CD4-positive, alpha-beta memory T cell (primary cell): ENCODE results near the gene AMZ2. TPM values are rescaled to one million over a fixed set of nuclear protein-coding genes. Genes with fewer than 3 reads are reported as not detected.
"Not testable (repeated sequence)": the region's sequence is repeated elsewhere in the genome, so short reads cannot be mapped to it uniquely, and the experiment has no call there.

ENCODE experiments used
- CTCF ChIA-PET: fragments of 350-600 bp; sonication (Branson Sonifier 250); formaldehyde crosslinking; loops from one replicate; lab custom pipeline; 2021; ENCODE audit warnings: inconsistent platforms; ENCODE audit not compliant: partially characterized antibody; lab: Charles Lee
- POLR2A ChIA-PET: fragments of 350-600 bp; sonication (Branson Sonifier 250); formaldehyde crosslinking; loops from one replicate; lab custom pipeline; 2021; ENCODE audit not compliant: partially characterized antibody; lab: Charles Lee
- DNase-seq, 5 donors: peaks; one replicate each; pipeline versions ENCODE4 v3.0.0 to v3.0.0-alpha.2; 2020 to 2022; ENCODE audit warnings: mixed read lengths in 1 of 5
- H3K27ac ChIP-seq: one replicate; pipeline ENCODE4 v1.7.0; 2013; ENCODE audit warnings: low read depth, low read length
- H3K27me3 ChIP-seq: 2 replicates; pipeline ENCODE4 v1.7.0; 2013; ENCODE audit warnings: mild to moderate bottlenecking, low read length, moderate library complexity; ENCODE audit not compliant: insufficient read depth
- H3K36me3 ChIP-seq: 2 replicates; pipeline ENCODE4 v1.7.0; 2013; ENCODE audit warnings: mild to moderate bottlenecking, low read length, moderate library complexity; ENCODE audit not compliant: insufficient read depth
- H3K4me1 ChIP-seq: 2 replicates; pipeline ENCODE4 v1.7.0; 2013; ENCODE audit warnings: mild to moderate bottlenecking, low read length, moderate library complexity; ENCODE audit not compliant: insufficient read depth
- H3K4me3 ChIP-seq, 2 donors: one replicate each; pipeline ENCODE4 v1.7.0; 2013; ENCODE audit warnings: low read length in 2 of 2, mild to moderate bottlenecking in 1 of 2
- H3K9me3 ChIP-seq, 2 donors: one replicate each; pipeline ENCODE4 v1.7.0; 2013; ENCODE audit warnings: low read length in 2 of 2, control low read depth in 1 of 2; ENCODE audit not compliant: control insufficient read depth in 1 of 2
- H3K27ac Mint-ChIP-seq, 7 donors: one replicate each; pipeline ENCODE4 v1.8.0; 2020 to 2021; ENCODE audit warnings: mixed read lengths in 7 of 7, mild to moderate bottlenecking in 6 of 7, inconsistent platforms in 3 of 7, moderate library complexity in 3 of 7
- H3K27me3 Mint-ChIP-seq, 2 donors: one replicate each; pipeline ENCODE4 v1.8.0; 2020 to 2021; ENCODE audit warnings: mixed read lengths in 2 of 2
- H3K36me3 Mint-ChIP-seq, 2 donors: one replicate each; pipeline ENCODE4 v1.8.0; 2020 to 2021; ENCODE audit warnings: mixed read lengths in 2 of 2, inconsistent platforms in 1 of 2, mild to moderate bottlenecking in 1 of 2
- H3K4me1 Mint-ChIP-seq, 4 donors: one replicate each; pipeline ENCODE4 v1.8.0; 2020 to 2021; ENCODE audit warnings: mixed read lengths in 4 of 4, mild to moderate bottlenecking in 1 of 4
- H3K4me3 Mint-ChIP-seq, 8 donors: one replicate each; pipeline ENCODE4 v1.8.0; 2020 to 2021; ENCODE audit warnings: mixed read lengths in 8 of 8, mild to moderate bottlenecking in 7 of 8, moderate library complexity in 6 of 8, inconsistent platforms in 3 of 8
- H3K9me3 Mint-ChIP-seq, 8 donors: one replicate each; pipeline ENCODE4 v1.8.0; 2020 to 2021; ENCODE audit warnings: mixed read lengths in 8 of 8, mild to moderate bottlenecking in 5 of 8, inconsistent platforms in 3 of 8, moderate library complexity in 1 of 8
- intact Hi-C: fragments of 100-400 bp; cut with micrococcal nuclease; formaldehyde crosslinking; loops from one replicate; pipeline ENCODE4 v1.15.1; 2023
- polyA plus RNA-seq, 2 donors: library from polyadenylated mRNA; unstranded; fragments of 300-500 nt; fragmentation: Illumina TruSeq; gene quantifications; one replicate each; pipeline ENCODE4 v1.2.3, GENCODE V29; 2021
- total RNA-seq, 2 experiments: library from RNA; stranded (reverse); gene quantifications; one replicate each; pipeline ENCODE4 v1.2.3, GENCODE V29; 2021

AMZ2 gene
- total RNA-seq (10 to 100 TPM; 66.1 to 81.2 TPM), polyA plus RNA-seq (100 to 1,000 TPM; 114 to 161 TPM)

- Histone ChIP-seq H3K36me3 (no peaks in the 10 kb centered on the region), H3K4me1 (peaks cover 37% of the 10 kb centered on the region), H3K27ac (peak within 1 kb of the TSS; percentile 99), H3K4me3 (peak within 1 kb of the TSS; percentile 76 to 95), H3K27me3 (no peaks in the 10 kb centered on the region), H3K9me3 (no peaks in the 10 kb centered on the region)
- peak; percentile 94 to 99 (median 97) for DNase-seq
- Mint-ChIP-seq H3K36me3 (peaks cover 10 to 30% of the 10 kb centered on the region in 2 donors), H3K9me3 (no peaks in the 10 kb centered on the region), H3K27me3 (no peaks in the 10 kb centered on the region), H3K27ac (peak within 1 kb of the TSS; percentile 97 to 99 (median 99)), H3K4me1 (peaks cover 33 to 59% (median 37%) of the 10 kb centered on the region in 4 donors), H3K4me3 (peak within 1 kb of the TSS; percentile 85 to 94 (median 94))
- intact Hi-C loops = loop anchor here (1.0 to 5.0 kb wide), 5 partner anchors 9 to 210 kb away; partner anchors contain the start of genes ARSG, SLC16A6 and WIPI1
- ChIA-PET POLR2A (interaction anchor here (0.9 to 4.6 kb wide), 28 partner anchors 8 to 250 kb away, joined by 3 to 106 read pairs (median 8); partner anchors contain the start of genes ARSG, SLC16A6 and WIPI1), CTCF (interaction anchor here (0.7 to 3.2 kb wide), 18 partner anchors 10 to 218 kb away, joined by 3 to 19 read pairs (median 4); partner anchors contain the start of gene WIPI1)
Observed at GRCh38 chr17:68247445-68248198, at the start of gene AMZ2. AMZ2 (plus strand) TSS chr17:68248043; CDS start chr17:68250188, 2,145 bp downstream.

- H3K27me3 Mint-ChIP-seq = no peaks in the 10 kb centered on the region
Observed at GRCh38 chr17:68198931-68199836, 48.7 kb upstream of the AMZ2 start.

GRCh38 chr17:68199837-68200688, 47.8 kb upstream of the AMZ2 start:
- peak overlapping the region; percentile 3 to 94 (median 79) for H3K27ac Mint-ChIP-seq
- H3K4me1 ChIP-seq = peaks cover 54% of the 10 kb centered on the region
- intact Hi-C loops = loop anchor here (1.0 to 10.0 kb wide), 4 partner anchors 17 to 265 kb away; no protein-coding TSS in a partner anchor

More at GRCh38 chr17:68198931-68199836, 48.7 kb upstream of the AMZ2 start:
- H3K9me3 Mint-ChIP-seq = no peaks in the 10 kb centered on the region
- Histone ChIP-seq H3K27ac (no peak overlapping the region), H3K4me1 (peaks cover 45% of the 10 kb centered on the region), H3K36me3 (no peaks in the 10 kb centered on the region), H3K4me3 (peak overlapping the region; percentile 74 to 91), H3K27me3 (no peaks in the 10 kb centered on the region), H3K9me3 (no peaks in the 10 kb centered on the region)
- peaks cover 14 to 51% (median 29%) of the 10 kb centered on the region in 4 donors for H3K4me1 Mint-ChIP-seq
- ChIA-PET CTCF (interaction anchor here (0.8 to 12.6 kb wide), 10 partner anchors 14 to 266 kb away, joined by 3 to 270 read pairs (median 5); no protein-coding TSS in a partner anchor), POLR2A (interaction anchor here (1.1 to 7.7 kb wide), 13 partner anchors 7 to 158 kb away, joined by 3 to 330 read pairs (median 9); partner anchors contain the start of genes AMZ2, ARSG and SLC16A6)
- peak overlapping the region; percentile 80 to 90 (median 86) for H3K4me3 Mint-ChIP-seq
- peak; percentile 45 to 66 (median 48) for DNase-seq
- peak overlapping the region in 6 of 7 donors; percentile 19 to 94 (median 80) for H3K27ac Mint-ChIP-seq
- H3K36me3 Mint-ChIP-seq = peaks cover 0 to 4% of the 10 kb centered on the region in 2 donors
- intact Hi-C loops = no loop called here

GRCh38 chr17:68200689-68201417, 47.0 kb upstream of the AMZ2 start:
- H3K27ac Mint-ChIP-seq = peak overlapping the region; percentile 3 to 94 (median 70)
- CTCF ChIA-PET = interaction anchor here (1.0 to 12.6 kb wide), 14 partner anchors 9 to 261 kb away, joined by 3 to 270 read pairs (median 4); partner anchors contain the start of gene AMZ2

More at GRCh38 chr17:68199837-68200688, 47.8 kb upstream of the AMZ2 start:
- H3K27me3 Mint-ChIP-seq = no peaks in the 10 kb centered on the region
- peaks cover 16 to 54% (median 31%) of the 10 kb centered on the region in 4 donors for H3K4me1 Mint-ChIP-seq
- DNase-seq = peak in 1 of 5 donors; percentile 33
- H3K36me3 Mint-ChIP-seq = peaks cover 0 to 4% of the 10 kb centered on the region in 2 donors
- no peaks in the 10 kb centered on the region for H3K9me3 Mint-ChIP-seq
- no peaks in the 10 kb centered on the region for H3K36me3 ChIP-seq
- CTCF ChIA-PET = interaction anchor here (0.8 to 12.6 kb wide), 16 partner anchors 10 to 265 kb away, joined by 3 to 270 read pairs (median 4); partner anchors contain the start of gene AMZ2
- peak overlapping the region; percentile 80 to 90 (median 84) for H3K4me3 Mint-ChIP-seq
- no peaks in the 10 kb centered on the region for H3K9me3 ChIP-seq
- H3K27me3 ChIP-seq = no peaks in the 10 kb centered on the region
- POLR2A ChIA-PET = interaction anchor here (0.7 to 7.7 kb wide), 20 partner anchors 8 to 261 kb away, joined by 3 to 330 read pairs (median 6); partner anchors contain the start of genes AMZ2, ARSG, SLC16A6 and WIPI1
- H3K27ac ChIP-seq = peak overlapping the region; percentile 36
- H3K4me3 ChIP-seq = peak overlapping the region; percentile 74 to 91

GRCh38 chr17:68201418-68201771, 46.4 kb upstream of the AMZ2 start:
- Mint-ChIP-seq H3K27ac (peak overlapping the region in 6 of 7 donors; percentile 42 to 94 (median 68)), H3K4me3 (peak overlapping the region in 7 of 8 donors; percentile 35 to 90 (median 61)), H3K4me1 (peaks cover 15 to 47% (median 24%) of the 10 kb centered on the region in 4 donors)
- Histone ChIP-seq H3K4me1 (peaks cover 48% of the 10 kb centered on the region), H3K27ac (peak overlapping the region; percentile 36)
- peak in 1 of 5 donors; percentile 8 for DNase-seq
- not testable (repeated sequence) for H3K4me3 ChIP-seq, H3K36me3 Mint-ChIP-seq, H3K36me3 ChIP-seq, H3K9me3 ChIP-seq, H3K27me3 Mint-ChIP-seq, H3K27me3 ChIP-seq, H3K9me3 Mint-ChIP-seq
- ChIA-PET CTCF (interaction anchor here (0.7 to 12.6 kb wide), 13 partner anchors 8 to 215 kb away, joined by 3 to 270 read pairs (median 3); partner anchors contain the start of gene AMZ2), POLR2A (interaction anchor here (1.3 to 7.7 kb wide), 11 partner anchors 9 to 259 kb away, joined by 5 to 330 read pairs (median 11); partner anchors contain the start of genes AMZ2, ARSG, SLC16A6 and WIPI1)
- intact Hi-C loops = loop anchor here (5.0 to 10.0 kb wide), 2 partner anchors 99 to 263 kb away; no protein-coding TSS in a partner anchor

More at GRCh38 chr17:68200689-68201417, 47.0 kb upstream of the AMZ2 start:
- no peaks in the 10 kb centered on the region for H3K27me3 Mint-ChIP-seq
- H3K27me3 ChIP-seq = no peaks in the 10 kb centered on the region
- no peaks in the 10 kb centered on the region for H3K9me3 Mint-ChIP-seq
- peak overlapping the region; percentile 80 to 90 (median 84) for H3K4me3 Mint-ChIP-seq
- peaks cover 13 to 46% (median 26%) of the 10 kb centered on the region in 4 donors for H3K4me1 Mint-ChIP-seq
- no peaks in the 10 kb centered on the region for H3K36me3 Mint-ChIP-seq
- peaks cover 51% of the 10 kb centered on the region for H3K4me1 ChIP-seq
- POLR2A ChIA-PET = interaction anchor here (0.7 to 7.7 kb wide), 18 partner anchors 9 to 260 kb away, joined by 3 to 330 read pairs (median 6); partner anchors contain the start of genes AMZ2, ARSG, SLC16A6 and WIPI1
- peak; percentile 70 to 81 (median 72) for DNase-seq
- intact Hi-C loops = loop anchor here (1.0 to 10.0 kb wide), 4 partner anchors 18 to 264 kb away; no protein-coding TSS in a partner anchor
- peak overlapping the region; percentile 74 to 91 for H3K4me3 ChIP-seq
- H3K36me3 ChIP-seq = no peaks in the 10 kb centered on the region
- H3K9me3 ChIP-seq = no peaks in the 10 kb centered on the region
- H3K27ac ChIP-seq = peak overlapping the region; percentile 36
